GM23338 (cell line): ENCODE data around the gene SH2D6. TPM values are rescaled to one million over a fixed set of nuclear protein-coding genes. Genes with fewer than 3 reads are reported as not detected.

ENCODE experiments used
- ATAC-seq: fragments of 200-7000 bp; cut with Tn5 transposase; 3 replicates; pipeline ENCODE4 v1.9.1; 2020
- DNase-seq: peaks from one replicate; pipeline ENCODE4 v3.0.0-alpha.2; 2015; ENCODE audit warnings: low spot score
- H2AFZ ChIP-seq: fragments of 200-600 bp; sonication (generic); 2 replicates; pipeline ENCODE4 v1.8.0; 2016; ENCODE audit warnings: antibody characterized with exemption, mild to moderate bottlenecking, moderate library complexity
- H3F3A ChIP-seq: fragments of 200-600 bp; sonication (generic); replicated peaks from 2 replicates; pipeline ENCODE4 v1.8.0; 2017; ENCODE audit warnings: antibody characterized with exemption, mixed run types, low read depth
- H3K27ac ChIP-seq: fragments of 200-600 bp; sonication (generic); 2 replicates; pipeline ENCODE4 v1.6.1; 2016; ENCODE audit warnings: low read depth
- H3K27me3 ChIP-seq: fragments of 200-600 bp; sonication (generic); 2 replicates; pipeline ENCODE4 v1.8.0; 2016; ENCODE audit warnings: mild to moderate bottlenecking, mixed run types, moderate library complexity; ENCODE audit not compliant: insufficient read depth
- H3K36me3 ChIP-seq: fragments of 200-600 bp; sonication (generic); 2 replicates; pipeline ENCODE4 v1.8.0; 2016; ENCODE audit warnings: mild to moderate bottlenecking; ENCODE audit not compliant: insufficient read depth
- H3K4me1 ChIP-seq: fragments of 200-600 bp; sonication (generic); 2 replicates; pipeline ENCODE4 v1.8.0; 2016; ENCODE audit warnings: mild to moderate bottlenecking, moderate library complexity; ENCODE audit not compliant: insufficient read depth
- H3K4me2 ChIP-seq: fragments of 200-600 bp; sonication (generic); 2 replicates; pipeline ENCODE4 v1.7.1; 2017; ENCODE audit warnings: mixed run types
- H3K4me3 ChIP-seq: fragments of 200-600 bp; sonication (generic); 2 replicates; pipeline ENCODE4 v1.6.1; 2016; ENCODE audit warnings: mixed run types
- H3K79me2 ChIP-seq: fragments of 200-600 bp; sonication (generic); replicated peaks from 2 replicates; pipeline ENCODE4 v1.8.0; 2017; ENCODE audit warnings: mild to moderate bottlenecking; ENCODE audit not compliant: insufficient read depth
- H3K9me2 ChIP-seq: fragments of 200-600 bp; sonication (generic); 2 replicates; pipeline ENCODE4 v1.8.0; 2017; ENCODE audit not compliant: insufficient read depth
- H4K20me1 ChIP-seq: fragments of 200-600 bp; sonication (generic); replicated peaks from 2 replicates; pipeline ENCODE4 v1.8.0; 2017; ENCODE audit warnings: mild to moderate bottlenecking; ENCODE audit not compliant: insufficient read depth
- H3K27ac Mint-ChIP-seq: 2 replicates; pipeline ENCODE4 v1.8.0; 2020; ENCODE audit warnings: inconsistent platforms, mild to moderate bottlenecking, moderate library complexity, mixed read lengths
- H3K27me3 Mint-ChIP-seq: 3 replicates; pipeline ENCODE4 v1.8.0; 2022; ENCODE audit warnings: low read depth, mild to moderate bottlenecking, moderate library complexity, mixed read lengths, inconsistent platforms; ENCODE audit not compliant: insufficient read depth, poor library complexity
- H3K36me3 Mint-ChIP-seq: 3 replicates; pipeline ENCODE4 v1.8.0; 2021; ENCODE audit warnings: low read depth, mild to moderate bottlenecking, inconsistent platforms, moderate library complexity, mixed read lengths
- H3K4me1 Mint-ChIP-seq: 3 replicates; pipeline ENCODE4 v1.8.0; 2020; ENCODE audit warnings: mild to moderate bottlenecking, inconsistent platforms, mixed read lengths
- H3K4me3 Mint-ChIP-seq: 3 replicates; pipeline ENCODE4 v1.8.0; 2021; ENCODE audit warnings: moderate library complexity, mild to moderate bottlenecking, inconsistent platforms, mixed read lengths
- H3K9me3 Mint-ChIP-seq: 3 replicates; pipeline ENCODE4 v1.8.0; 2020; ENCODE audit warnings: moderate library complexity, mild to moderate bottlenecking, inconsistent platforms, mixed read lengths
- CREB1 ChIP-seq: fragments of 250-450 bp; sonication (Bioruptor Pico); IDR thresholded peaks from 2 replicates; pipeline ENCODE4 v1.5.0; 2020; ENCODE audit warnings: low read depth, mild to moderate bottlenecking, moderate library complexity
- EZH2 ChIP-seq: fragments of 200-600 bp; sonication (generic); IDR thresholded peaks from one replicate; pipeline ENCODE4 v1.8.0; 2017; ENCODE audit warnings: antibody characterized with exemption, mild to moderate bottlenecking, low read depth; ENCODE audit not compliant: unreplicated experiment
- JUNB ChIP-seq: IDR thresholded peaks from one replicate; pipeline ENCODE4 v1.6.1; 2016; ENCODE audit warnings: antibody characterized with exemption; ENCODE audit not compliant: unreplicated experiment
- NANOG ChIP-seq: IDR thresholded peaks from 2 replicates; pipeline ENCODE4 v1.6.1; 2016; ENCODE audit warnings: antibody characterized with exemption, borderline replicate concordance
- POLR2AphosphoS5 ChIP-seq: IDR thresholded peaks from 2 replicates; pipeline ENCODE4 v1.6.1; 2016; ENCODE audit warnings: antibody characterized with exemption, low read depth
- STAT1 ChIP-seq: IDR thresholded peaks from one replicate; pipeline ENCODE4 v1.6.1; 2016; ENCODE audit warnings: antibody characterized with exemption; ENCODE audit not compliant: unreplicated experiment
- ZNF114 ChIP-seq: fragments of 250-450 bp; sonication (Bioruptor Pico); IDR thresholded peaks from 2 replicates; pipeline ENCODE4 v1.5.0; 2020; ENCODE audit warnings: mild to moderate bottlenecking, moderate library complexity
- ZNF331 ChIP-seq: fragments of 250-450 bp; sonication (Bioruptor Pico); IDR thresholded peaks from 2 replicates; pipeline ENCODE4 v1.5.0; 2020; ENCODE audit warnings: low read depth, mild to moderate bottlenecking, moderate library complexity
- ZNF462 ChIP-seq: fragments of 250-450 bp; sonication (Bioruptor Pico); IDR thresholded peaks from 2 replicates; pipeline ENCODE4 v1.5.0; 2020; ENCODE audit warnings: mild to moderate bottlenecking, moderate library complexity
- polyA plus RNA-seq: library from polyadenylated mRNA; unstranded; fragments of >200 nt; fragmentation: Nextera tagmentation; extraction: Ambion mirVana; gene quantifications from 2 replicates; pipeline ENCODE4 v1.2.1, GENCODE V29; 2016
- total RNA-seq: library from RNA; depleted of rRNA; stranded (reverse); fragments of >200 nt; shearing (Covaris generic); gene quantifications from 2 replicates; pipeline ENCODE4 v1.2.3, GENCODE V29; 2014
- TF ChIP-seq, protein P1 (sequence below), 2 experiments: fragments of 200-600 bp in 1 of 2; sonication (generic) in 1 of 2; conservative IDR thresholded peaks; 2 replicates each; pipeline versions ENCODE4 v1.5.1 to v1.6.1; 2016 to 2017; ENCODE audit warnings: antibody characterized with exemption in 2 of 2, low read depth in 2 of 2, mild to moderate bottlenecking in 2 of 2, moderate library complexity in 1 of 2

SH2D6 gene
- total and polyA plus RNA-seq, 2 experiments from 2014 or later: 0.37 TPM; not detected in 1

DNA sequence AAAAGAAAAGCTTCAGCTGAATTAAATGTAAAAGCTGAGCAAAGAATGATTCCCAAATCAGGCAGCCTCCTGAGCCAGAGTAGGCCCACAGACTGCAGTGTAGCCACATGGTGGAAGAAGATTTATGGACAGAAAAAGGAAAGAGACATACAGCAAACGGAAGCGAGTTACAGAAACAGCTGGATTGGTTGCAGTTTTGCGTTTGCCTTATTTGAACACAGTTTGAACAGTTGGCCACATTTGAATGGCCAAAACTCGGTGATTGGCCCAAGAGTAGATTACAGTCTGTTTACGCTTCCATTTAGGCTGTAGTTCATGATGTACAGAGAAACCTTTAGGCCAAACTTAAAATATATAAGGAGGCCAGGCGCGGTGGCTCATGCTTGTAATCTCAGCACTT is 35.1 kb downstream of the SH2D6 start (continued):
- TF ChIP-seq STAT1: no peak
- no peak for TF ChIP-seq ZNF114 (CRISPR knock-in tag)
- TF ChIP-seq NANOG: no peak

- peaks cover 39% of the 10 kb centered on the region for H3K4me1 Mint-ChIP-seq
Observed at GRCh38 chr2:85455552-85456090, 37.1 kb downstream of the SH2D6 start.

More at GRCh38 chr2:85455552-85456090, 37.1 kb downstream of the SH2D6 start:
- Mint-ChIP-seq H3K27me3 (peaks cover 11% of the 10 kb centered on the region), H3K4me3 (no peak overlapping the region; the same call in 2 of the 3 replicates), H3K36me3 (no peaks in the 10 kb centered on the region; the same call in 2 of the 3 replicates), H3K9me3 (peaks cover 6% of the 10 kb centered on the region; the same call in 2 of the 3 replicates), H3K27ac (peak overlapping the region; percentile 79)
- H3K36me3 ChIP-seq: no peaks in the 10 kb centered on the region
- H3K9me2 ChIP-seq: peaks cover 7% of the 10 kb centered on the region
- 0 out of 2 replicates have a peak overlapping the region, but pooled peaks have one; percentile 21 for H3K27ac ChIP-seq
- no peaks in the 10 kb centered on the region for H4K20me1 ChIP-seq
- no peaks in the 10 kb centered on the region for H3K27me3 ChIP-seq
- peak overlapping the region; percentile 15; the same call in 1 of the 2 replicates for H2AFZ ChIP-seq
- no peaks in the 10 kb centered on the region for H3K79me2 ChIP-seq
- 0 out of 2 replicates have a peak overlapping the region, but pooled peaks have one; percentile 17 for H3K4me2 ChIP-seq
- TF ChIP-seq JUNB (no peak), STAT1 (no peak), CREB1 (no peak), EZH2 (no peak), ZNF331 (no peak), POLR2AphosphoS5 (no peak), ZNF462 (CRISPR knock-in tag) (peak; percentile 64), NANOG (no peak)
- TF ChIP-seq, protein P1, sequence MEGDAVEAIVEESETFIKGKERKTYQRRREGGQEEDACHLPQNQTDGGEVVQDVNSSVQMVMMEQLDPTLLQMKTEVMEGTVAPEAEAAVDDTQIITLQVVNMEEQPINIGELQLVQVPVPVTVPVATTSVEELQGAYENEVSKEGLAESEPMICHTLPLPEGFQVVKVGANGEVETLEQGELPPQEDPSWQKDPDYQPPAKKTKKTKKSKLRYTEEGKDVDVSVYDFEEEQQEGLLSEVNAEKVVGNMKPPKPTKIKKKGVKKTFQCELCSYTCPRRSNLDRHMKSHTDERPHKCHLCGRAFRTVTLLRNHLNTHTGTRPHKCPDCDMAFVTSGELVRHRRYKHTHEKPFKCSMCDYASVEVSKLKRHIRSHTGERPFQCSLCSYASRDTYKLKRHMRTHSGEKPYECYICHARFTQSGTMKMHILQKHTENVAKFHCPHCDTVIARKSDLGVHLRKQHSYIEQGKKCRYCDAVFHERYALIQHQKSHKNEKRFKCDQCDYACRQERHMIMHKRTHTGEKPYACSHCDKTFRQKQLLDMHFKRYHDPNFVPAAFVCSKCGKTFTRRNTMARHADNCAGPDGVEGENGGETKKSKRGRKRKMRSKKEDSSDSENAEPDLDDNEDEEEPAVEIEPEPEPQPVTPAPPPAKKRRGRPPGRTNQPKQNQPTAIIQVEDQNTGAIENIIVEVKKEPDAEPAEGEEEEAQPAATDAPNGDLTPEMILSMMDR (conservative IDR thresholded peaks at IDR 0.05; ENCODE audit: low read depth in 2 of 2): peak; percentile 30 to 37
- DNase-seq: peak; percentile 60
- no peak overlapping the region for H3K4me3 ChIP-seq
- H3K4me1 ChIP-seq: peaks cover 16% of the 10 kb centered on the region
- ATAC-seq: peak; percentile 79
- no peaks in the 10 kb centered on the region for H3F3A ChIP-seq
